Measurements from ENCODE around the gene GBF1.

DNA sequence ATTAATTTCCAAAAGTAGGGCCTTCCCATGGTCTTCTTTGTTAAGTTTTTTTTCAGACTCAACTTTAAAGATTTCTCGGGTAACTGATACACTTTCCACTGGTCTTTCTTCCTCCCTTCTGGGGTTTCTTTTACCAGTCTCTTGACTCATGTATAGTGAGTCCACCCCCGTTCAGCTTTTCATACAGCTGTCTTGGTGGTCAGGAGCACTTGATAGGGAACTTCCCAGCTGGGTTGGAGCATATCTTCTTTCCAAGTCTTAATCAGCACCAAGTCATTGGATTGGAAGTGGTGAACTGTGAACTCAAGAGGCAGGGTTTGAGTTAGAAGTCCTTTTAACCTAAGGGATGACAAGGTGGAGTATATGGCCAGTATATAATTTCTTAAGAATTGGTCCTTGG is 48.4 kb upstream of the GBF1 start:
- TF ChIP-seq, protein P1, sequence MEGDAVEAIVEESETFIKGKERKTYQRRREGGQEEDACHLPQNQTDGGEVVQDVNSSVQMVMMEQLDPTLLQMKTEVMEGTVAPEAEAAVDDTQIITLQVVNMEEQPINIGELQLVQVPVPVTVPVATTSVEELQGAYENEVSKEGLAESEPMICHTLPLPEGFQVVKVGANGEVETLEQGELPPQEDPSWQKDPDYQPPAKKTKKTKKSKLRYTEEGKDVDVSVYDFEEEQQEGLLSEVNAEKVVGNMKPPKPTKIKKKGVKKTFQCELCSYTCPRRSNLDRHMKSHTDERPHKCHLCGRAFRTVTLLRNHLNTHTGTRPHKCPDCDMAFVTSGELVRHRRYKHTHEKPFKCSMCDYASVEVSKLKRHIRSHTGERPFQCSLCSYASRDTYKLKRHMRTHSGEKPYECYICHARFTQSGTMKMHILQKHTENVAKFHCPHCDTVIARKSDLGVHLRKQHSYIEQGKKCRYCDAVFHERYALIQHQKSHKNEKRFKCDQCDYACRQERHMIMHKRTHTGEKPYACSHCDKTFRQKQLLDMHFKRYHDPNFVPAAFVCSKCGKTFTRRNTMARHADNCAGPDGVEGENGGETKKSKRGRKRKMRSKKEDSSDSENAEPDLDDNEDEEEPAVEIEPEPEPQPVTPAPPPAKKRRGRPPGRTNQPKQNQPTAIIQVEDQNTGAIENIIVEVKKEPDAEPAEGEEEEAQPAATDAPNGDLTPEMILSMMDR (optimal IDR thresholded peaks at IDR 0.05 in 1 of 3, IDR thresholded peaks at IDR 0.05 in 1 of 3, conservative IDR thresholded peaks at IDR 0.05 in 1 of 3; ENCODE audit: extremely low read depth in 1 of 3, insufficient read depth in 2 of 3, low read length in 3 of 3), result no peak
- no peak for TF ChIP-seq EZH2 (IDR thresholded peaks at IDR 0.05; ENCODE audit: low read length)
